ENCODE results near the gene MED26. TPM values are rescaled to one million over a fixed set of nuclear protein-coding genes. Genes with fewer than 3 reads are reported as not detected.

MED26 gene
- total RNA-seq, 1 donor from 2014 or later = 7.0 TPM

- no peaks in the 10 kb centered on the region for H3K36me3 ChIP-seq (ENCODE audit: control insufficient read depth, insufficient read depth, low read length)
- TF ChIP-seq CTCF (IDR thresholded peaks at IDR 0.05; ENCODE audit: insufficient read depth, low read length, poor library complexity, severe bottlenecking) = no peak
- no peak overlapping the region for H3K4me3 ChIP-seq (ENCODE audit: low read depth, low read length)
- DNase-seq (ENCODE audit: low read depth) = no peak
- H3K27me3 ChIP-seq (ENCODE audit: control insufficient read depth, insufficient read depth, low read length) = no peaks in the 10 kb centered on the region
These were observed 23.4 kb downstream of the MED26 start for GRCh38 chr19:16604615-16605014.

GRCh38 chr19:16603090-16603489, 24.9 kb downstream of the MED26 start:
- Histone ChIP-seq H3K27me3 (ENCODE audit: control insufficient read depth, insufficient read depth, low read length) (no peaks in the 10 kb centered on the region), H3K4me3 (ENCODE audit: low read depth, low read length) (no peak overlapping the region), H3K36me3 (ENCODE audit: control insufficient read depth, insufficient read depth, low read length) (no peaks in the 10 kb centered on the region)
- no peak for TF ChIP-seq CTCF (IDR thresholded peaks at IDR 0.05; ENCODE audit: insufficient read depth, low read length, poor library complexity, severe bottlenecking)
- no peak for DNase-seq (ENCODE audit: low read depth)

- Histone ChIP-seq H3K36me3 (ENCODE audit: control insufficient read depth, insufficient read depth, low read length) (no peaks in the 10 kb centered on the region), H3K4me3 (ENCODE audit: low read depth, low read length) (no peak overlapping the region), H3K27me3 (ENCODE audit: control insufficient read depth, insufficient read depth, low read length) (no peaks in the 10 kb centered on the region)
- no peak for TF ChIP-seq CTCF (IDR thresholded peaks at IDR 0.05; ENCODE audit: insufficient read depth, low read length, poor library complexity, severe bottlenecking)
- DNase-seq (ENCODE audit: low read depth) = no peak
These were observed 26.5 kb downstream of the MED26 start for GRCh38 chr19:16601378-16602052.

- no peak overlapping the region for H3K4me3 ChIP-seq (ENCODE audit: low read depth, low read length)
- no peak for DNase-seq (ENCODE audit: low read depth)
- H3K36me3 ChIP-seq (ENCODE audit: control insufficient read depth, insufficient read depth, low read length) = no peaks in the 10 kb centered on the region
- TF ChIP-seq CTCF (IDR thresholded peaks at IDR 0.05; ENCODE audit: insufficient read depth, low read length, poor library complexity, severe bottlenecking) = no peak
- H3K27me3 ChIP-seq (ENCODE audit: control insufficient read depth, insufficient read depth, low read length) = no peaks in the 10 kb centered on the region
These were observed 27.2 kb downstream of the MED26 start for GRCh38 chr19:16600824-16601223.

GRCh38 chr19:16599655-16600346, 28.2 kb downstream of the MED26 start:
- TF ChIP-seq CTCF (IDR thresholded peaks at IDR 0.05; ENCODE audit: insufficient read depth, low read length, poor library complexity, severe bottlenecking) = no peak
- DNase-seq (ENCODE audit: low read depth) = no peak
- Histone ChIP-seq H3K4me3 (ENCODE audit: low read depth, low read length) (no peak overlapping the region), H3K36me3 (ENCODE audit: control insufficient read depth, insufficient read depth, low read length) (no peaks in the 10 kb centered on the region), H3K27me3 (ENCODE audit: control insufficient read depth, insufficient read depth, low read length) (no peaks in the 10 kb centered on the region)

Measured in kidney epithelial cell (primary cell).